HG02642 (cell line): Measurements from ENCODE around the gene CPNE4.

ENCODE experiments used
- ATAC-seq: cut with Tn5 transposase; IDR thresholded peaks from one replicate; pipeline ENCODE4 v1.9.1; 2021; ENCODE audit warnings: mild to moderate bottlenecking; ENCODE audit not compliant: unreplicated experiment, poor library complexity

CPNE4 gene

DNA sequence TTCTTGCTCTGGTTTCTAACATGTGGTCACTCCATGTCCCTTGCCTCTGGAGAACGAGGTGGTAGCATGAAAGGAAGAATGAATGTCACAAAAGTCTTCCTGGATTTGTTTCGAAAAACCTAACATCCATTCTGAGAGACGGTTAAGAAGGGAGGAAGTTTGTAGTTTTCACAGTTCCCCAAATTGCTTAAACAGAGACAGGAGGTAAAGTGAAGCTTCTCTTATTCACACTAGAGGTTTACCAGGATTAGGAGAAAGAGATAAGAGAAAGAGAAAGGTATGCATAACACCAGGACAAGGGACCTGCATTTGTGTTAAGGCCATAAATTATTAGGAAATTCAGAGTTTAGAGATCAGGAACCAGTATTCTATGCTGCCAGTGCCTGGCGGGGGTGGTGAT is 228.1 kb downstream of the CPNE4 start:
- ATAC-seq, result no peak

- no peak for ATAC-seq
Measured at GRCh38 chr3:131804565-131805133, 230.2 kb downstream of the CPNE4 start.

- ATAC-seq, result no peak
Measured at GRCh38 chr3:131803113-131803512, 231.7 kb downstream of the CPNE4 start.

DNA sequence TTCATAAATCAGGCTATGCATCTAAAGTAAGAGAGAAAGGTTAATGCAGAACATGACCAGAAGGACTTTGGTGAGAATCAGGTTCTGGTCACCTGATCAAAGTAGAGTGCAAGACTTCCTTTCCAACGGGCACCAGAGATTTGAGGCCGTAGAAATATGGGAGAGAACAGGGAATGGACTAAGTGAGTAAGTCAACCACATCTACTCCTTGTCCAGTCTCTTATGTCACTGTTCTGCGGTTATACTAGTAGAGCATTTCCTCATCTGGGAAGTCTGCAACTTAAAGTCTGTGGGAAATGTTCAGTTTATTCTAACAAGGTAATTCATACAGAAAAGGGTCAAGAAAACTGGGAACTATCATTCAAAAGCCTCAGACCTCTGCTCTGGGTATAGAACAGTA is 232.8 kb downstream of the CPNE4 start:
- ATAC-seq, result no peak

- no peak for ATAC-seq
Measured at GRCh38 chr3:131801566-131801965, 233.2 kb downstream of the CPNE4 start.

DNA sequence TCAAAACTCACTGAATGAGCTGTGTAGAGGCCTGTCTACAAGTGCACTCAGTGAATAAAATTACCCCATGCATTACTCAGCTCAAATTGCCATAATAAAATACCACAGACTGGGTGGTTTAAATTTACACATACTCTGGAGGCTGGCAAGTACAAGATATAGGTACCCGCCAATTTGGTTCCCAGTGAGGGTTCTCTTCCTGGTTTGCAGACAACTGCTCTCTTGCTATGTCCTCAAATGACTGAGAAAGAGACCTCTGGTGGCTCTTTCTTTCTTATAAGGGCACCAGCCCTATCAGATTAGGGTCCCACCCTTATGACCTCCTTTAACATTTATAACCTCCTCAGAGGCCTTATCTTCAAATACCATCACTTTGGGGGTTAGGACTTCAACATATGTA is 237.0 kb downstream of the CPNE4 start:
- ATAC-seq, result no peak

DNA sequence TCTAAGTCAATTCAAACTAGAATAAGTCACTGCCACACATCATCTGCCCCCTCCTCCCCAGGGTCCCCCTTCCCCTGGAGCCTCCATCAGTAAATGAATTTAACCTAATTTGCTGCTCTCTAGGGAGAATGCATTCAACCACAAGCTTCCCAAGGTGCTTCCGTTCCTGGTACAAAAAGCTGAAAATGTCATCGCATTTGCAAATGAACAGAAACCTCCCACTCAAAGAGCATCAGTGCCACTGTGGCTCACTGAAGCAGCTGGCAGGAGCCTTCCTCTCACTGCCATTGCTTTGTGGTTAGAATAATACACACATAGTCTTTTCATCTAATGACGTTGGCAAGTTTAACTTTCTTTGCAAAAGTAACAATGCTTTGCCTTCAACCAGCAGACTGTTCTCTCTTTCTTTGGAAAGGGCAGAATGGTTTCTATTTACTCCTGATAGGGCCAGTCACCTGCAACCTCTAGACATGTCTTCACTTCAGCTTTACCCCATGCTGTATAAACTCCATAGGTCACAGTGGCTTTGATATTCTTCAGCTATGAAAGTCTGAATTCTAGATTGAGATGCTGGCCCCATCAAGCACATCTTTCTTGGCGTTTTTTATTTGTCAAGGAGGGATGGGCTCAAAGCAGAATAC is 238.1 kb downstream of the CPNE4 start:
- peak; percentile 71 for ATAC-seq

- no peak for ATAC-seq
Measured at GRCh38 chr3:131796111-131796510, 238.7 kb downstream of the CPNE4 start.

DNA sequence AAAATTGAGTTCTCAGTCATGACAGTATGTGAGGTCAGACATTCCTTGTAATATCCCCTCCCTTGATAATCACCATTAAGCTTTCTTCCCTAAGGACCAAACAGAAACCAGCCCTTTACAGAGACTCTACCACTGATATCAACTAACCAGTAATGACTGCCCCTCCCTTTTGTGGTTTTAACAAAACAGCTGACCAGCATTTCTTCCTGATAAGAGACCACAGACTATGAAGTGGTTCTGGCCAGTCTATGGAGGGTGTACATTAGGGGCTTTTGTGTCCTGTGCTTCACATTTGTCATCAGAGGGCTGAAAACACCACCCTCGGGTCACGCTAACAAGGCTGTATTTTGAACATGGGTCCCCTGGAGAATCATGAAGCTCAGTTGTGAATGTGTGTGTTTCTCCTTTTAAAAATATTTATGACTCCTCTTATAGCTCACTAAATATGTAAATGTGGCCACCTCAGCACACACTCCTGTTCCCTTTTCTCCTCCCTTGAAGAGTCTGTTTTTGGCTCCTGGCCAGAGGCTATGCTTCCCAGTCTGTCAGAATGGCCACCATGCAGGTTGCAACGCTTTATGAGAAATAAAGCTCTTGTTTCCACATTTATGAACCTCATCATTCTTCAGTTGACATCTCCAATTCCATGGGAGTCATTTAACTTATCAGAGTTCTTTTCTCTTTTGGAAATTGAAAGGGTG is 239.3 kb downstream of the CPNE4 start:
- peak; percentile 62 for ATAC-seq

- ATAC-seq, result peak; percentile 54
Measured at GRCh38 chr3:131794766-131795388, 239.9 kb downstream of the CPNE4 start.

GRCh38 chr3:131793870-131794269 is 240.9 kb downstream of the CPNE4 start:
- no peak for ATAC-seq

DNA sequence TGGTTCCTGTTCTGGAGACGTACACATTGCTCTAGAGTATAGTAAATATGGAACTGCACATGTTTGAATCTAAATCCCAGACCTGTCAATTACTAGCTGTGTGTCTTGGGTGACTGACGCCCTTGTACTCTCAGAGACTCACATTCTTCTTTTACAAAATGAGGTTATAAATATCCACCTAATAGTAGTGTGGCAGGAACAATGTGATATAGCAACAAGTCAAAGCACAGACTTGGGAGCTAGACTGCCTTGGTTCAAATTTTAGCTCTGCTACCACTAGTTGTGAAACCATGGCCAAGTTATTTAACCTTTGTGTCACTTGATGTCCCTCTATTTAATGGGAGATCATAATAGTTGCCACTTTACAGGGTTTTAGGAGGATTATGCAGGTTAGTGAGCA is 245.6 kb downstream of the CPNE4 start:
- no peak for ATAC-seq

GRCh38 chr3:131786386-131786785 is 248.4 kb downstream of the CPNE4 start:
- no peak for ATAC-seq

GRCh38 chr3:131782751-131783150 is 252.1 kb downstream of the CPNE4 start:
- no peak for ATAC-seq

DNA sequence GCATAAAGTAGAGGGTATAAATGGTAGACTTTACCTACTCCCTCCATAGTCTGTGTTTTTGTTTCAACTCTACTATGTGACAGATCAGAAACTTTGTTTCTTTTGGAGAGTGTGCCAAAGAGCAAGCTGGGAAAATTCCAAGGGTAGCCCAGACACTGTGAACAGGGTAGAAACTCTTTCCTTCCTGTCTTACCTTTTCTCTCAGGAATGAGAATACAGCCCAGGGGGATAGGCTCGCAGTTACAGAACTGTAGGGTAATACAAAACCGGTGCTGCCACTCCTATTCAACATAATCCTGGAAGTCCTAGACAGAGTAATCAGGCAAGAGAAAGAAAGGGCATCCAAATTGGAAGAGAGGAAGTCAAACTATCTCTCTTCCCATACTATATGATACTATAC is 256.3 kb downstream of the CPNE4 start:
- no peak for ATAC-seq

GRCh38 chr3:131775650-131776049 is 259.2 kb downstream of the CPNE4 start:
- ATAC-seq, result no peak

DNA sequence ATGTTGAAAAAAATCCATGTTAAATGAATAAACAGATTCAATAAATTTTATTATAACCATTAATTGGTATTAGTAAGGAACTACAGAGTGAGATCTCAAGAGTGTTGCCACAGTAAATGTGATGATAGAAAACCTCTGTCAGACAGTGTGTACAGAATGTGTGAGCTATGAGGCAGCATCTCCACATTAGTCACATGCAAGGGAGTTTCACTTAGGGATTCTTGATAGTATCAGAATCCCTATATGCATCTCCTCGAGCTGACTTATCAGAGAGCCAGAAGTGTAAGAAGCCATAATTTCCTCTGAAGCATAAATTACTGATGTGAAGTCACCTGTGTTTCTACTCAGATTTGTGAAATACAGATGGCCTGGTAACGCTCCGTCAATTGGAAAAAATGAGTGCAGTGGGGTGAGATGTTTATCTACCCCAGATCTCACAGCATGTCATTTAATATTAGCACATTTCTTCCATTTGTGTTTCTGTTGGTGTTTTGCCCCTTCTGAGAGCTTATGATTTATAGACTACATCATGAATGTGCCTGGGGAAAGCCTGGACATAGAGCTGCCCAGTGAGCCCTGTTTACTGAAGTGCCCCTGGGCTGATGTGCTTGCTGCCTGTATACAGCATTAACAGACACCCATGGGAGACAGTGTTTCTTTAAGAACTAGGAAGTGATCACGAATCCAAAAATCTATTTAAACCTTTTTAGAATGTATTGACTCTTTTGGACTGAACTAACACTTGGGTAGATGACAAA is 262.4 kb downstream of the CPNE4 start:
- no peak for ATAC-seq

DNA sequence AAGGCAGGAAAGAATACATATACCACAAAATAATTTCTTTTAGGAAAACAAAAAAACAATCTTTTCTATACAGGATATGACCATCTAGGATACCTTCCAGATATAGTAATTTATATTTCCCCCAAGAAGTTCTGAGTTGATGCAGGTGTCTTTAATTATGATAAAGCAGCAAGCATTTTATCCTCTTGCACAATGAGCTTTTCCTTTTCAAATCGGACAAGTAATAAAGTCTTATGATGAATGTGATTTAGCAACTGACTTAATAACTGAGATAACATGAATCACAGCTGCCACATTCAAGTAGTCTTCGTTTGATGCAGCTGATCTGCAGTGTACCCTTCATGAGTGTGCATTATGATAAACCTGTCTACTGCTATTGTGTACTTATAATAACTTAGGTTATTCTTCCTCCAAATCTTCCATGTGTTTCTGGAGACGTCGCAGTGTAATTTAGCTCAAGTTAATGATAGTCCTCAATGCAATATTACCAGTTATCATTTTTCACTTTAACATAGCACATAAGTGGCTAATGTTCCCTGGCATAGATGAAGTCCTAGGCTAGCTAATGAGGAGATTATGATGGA is 271.7 kb downstream of the CPNE4 start:
- ATAC-seq, result no peak

GRCh38 chr3:131756405-131756804 is 278.4 kb downstream of the CPNE4 start:
- ATAC-seq, result no peak

DNA sequence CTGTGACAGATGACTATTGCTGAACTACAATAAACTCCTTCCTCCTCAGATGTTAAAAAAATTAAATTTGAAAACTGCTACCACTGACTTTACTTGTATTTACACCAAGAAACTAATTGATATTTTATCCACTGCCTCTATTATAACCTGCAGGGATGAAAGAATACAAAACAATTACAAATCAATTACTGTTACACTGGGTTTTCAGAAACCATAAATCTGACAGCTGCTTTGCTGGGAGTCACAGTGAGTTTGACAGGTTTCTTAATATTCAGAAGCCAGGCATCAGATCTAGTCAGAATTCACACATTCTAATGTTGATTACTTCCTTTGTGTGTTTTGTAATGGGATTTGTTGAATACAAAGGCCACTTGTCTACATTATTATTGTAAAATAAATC is 279.4 kb downstream of the CPNE4 start:
- no peak for ATAC-seq
